GM13977 (cell line): ENCODE measurements around the gene RNF44.

Source experiments
- DNase-seq: peaks from one replicate; pipeline ENCODE4 v3.0.0; 2012; ENCODE audit warnings: low spot score
- in situ Hi-C: fragments of 300-500 bp; cut with MboI; formaldehyde crosslinking; loops from one replicate; pipeline ENCODE4 v1.12.0; 2022; ENCODE audit warnings: low sequenced_read_pairs, low pct_unique_long_range_greater_than_20kb, mixed read lengths, inconsistent platforms; ENCODE audit not compliant: unreplicated experiment
- TF ChIP-seq, protein P1 (sequence below): IDR thresholded peaks from 2 replicates; pipeline ENCODE4 v1.5.1; 2012; ENCODE audit warnings: mild to moderate bottlenecking, control low read depth; ENCODE audit not compliant: insufficient read depth; ENCODE audit errors: extremely low read depth, missing control alignments

Gene RNF44

DNA sequence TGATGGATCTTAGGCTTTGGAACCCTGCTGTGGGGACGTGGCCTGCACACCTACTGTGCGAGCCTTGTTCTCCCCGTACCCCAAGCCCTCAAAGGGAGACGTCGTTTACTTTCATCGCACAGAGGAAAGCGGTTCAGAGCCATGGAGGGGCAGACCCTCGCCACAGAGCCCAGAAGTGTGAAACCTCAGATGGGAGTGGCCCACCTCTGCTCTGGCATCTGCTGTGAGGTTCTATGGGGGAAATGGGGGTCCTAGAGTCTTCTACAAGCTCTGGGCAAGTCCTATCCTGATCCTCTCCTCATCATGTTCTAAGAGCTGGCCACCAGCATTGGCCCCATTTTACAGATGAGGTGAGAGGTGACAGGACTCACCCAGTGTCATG is 3.7 kb upstream of the RNF44 start:
- DNase-seq = no peak
- TF ChIP-seq, protein P1, sequence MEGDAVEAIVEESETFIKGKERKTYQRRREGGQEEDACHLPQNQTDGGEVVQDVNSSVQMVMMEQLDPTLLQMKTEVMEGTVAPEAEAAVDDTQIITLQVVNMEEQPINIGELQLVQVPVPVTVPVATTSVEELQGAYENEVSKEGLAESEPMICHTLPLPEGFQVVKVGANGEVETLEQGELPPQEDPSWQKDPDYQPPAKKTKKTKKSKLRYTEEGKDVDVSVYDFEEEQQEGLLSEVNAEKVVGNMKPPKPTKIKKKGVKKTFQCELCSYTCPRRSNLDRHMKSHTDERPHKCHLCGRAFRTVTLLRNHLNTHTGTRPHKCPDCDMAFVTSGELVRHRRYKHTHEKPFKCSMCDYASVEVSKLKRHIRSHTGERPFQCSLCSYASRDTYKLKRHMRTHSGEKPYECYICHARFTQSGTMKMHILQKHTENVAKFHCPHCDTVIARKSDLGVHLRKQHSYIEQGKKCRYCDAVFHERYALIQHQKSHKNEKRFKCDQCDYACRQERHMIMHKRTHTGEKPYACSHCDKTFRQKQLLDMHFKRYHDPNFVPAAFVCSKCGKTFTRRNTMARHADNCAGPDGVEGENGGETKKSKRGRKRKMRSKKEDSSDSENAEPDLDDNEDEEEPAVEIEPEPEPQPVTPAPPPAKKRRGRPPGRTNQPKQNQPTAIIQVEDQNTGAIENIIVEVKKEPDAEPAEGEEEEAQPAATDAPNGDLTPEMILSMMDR = no peak
- in situ Hi-C loops = no loop called here

DNA sequence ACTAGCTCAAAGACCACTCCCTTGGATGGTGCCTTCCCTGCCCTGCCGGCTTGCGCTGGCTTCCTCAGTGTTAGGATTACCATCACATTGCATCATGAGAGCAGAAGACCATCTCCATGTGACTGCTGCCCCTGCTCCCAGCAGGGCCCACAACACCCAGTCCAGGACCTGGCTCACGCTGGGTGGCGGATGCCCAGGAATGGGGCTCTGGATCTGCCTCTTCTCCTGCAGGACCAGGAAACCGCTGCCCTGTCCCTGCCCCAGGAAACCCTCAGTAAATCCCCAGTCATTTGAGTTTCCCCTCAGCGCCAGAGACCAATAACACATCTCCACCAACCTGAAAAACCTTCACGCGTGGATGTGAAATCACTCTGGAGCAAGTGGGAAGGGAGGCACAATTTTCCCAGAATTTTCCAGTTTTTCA is 3.3 kb upstream of the RNF44 start:
- in situ Hi-C loops = no loop called here
- TF ChIP-seq, protein P1 = no peak
- no peak for DNase-seq

DNA sequence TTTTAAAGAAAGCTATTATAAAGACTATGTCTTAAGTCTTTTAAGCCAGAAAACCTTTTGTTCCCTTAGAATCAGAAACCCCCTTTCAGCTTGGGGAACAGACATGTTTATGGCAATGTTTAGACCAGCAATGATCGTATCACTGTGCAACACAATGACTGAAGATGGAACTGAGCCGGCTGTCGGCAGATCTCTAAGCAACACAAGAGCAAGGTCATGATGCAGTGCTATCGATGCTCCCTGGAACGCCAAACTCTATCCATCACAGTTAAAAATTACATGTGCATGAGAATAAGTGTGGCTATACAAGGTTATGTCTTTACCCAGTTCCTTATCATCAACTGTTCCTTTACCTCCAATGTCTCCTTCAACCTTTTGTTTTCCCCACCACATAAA is 1.8 kb upstream of the RNF44 start:
- in situ Hi-C loops = no loop called here
- no peak for DNase-seq
- TF ChIP-seq, protein P1 = no peak

DNA sequence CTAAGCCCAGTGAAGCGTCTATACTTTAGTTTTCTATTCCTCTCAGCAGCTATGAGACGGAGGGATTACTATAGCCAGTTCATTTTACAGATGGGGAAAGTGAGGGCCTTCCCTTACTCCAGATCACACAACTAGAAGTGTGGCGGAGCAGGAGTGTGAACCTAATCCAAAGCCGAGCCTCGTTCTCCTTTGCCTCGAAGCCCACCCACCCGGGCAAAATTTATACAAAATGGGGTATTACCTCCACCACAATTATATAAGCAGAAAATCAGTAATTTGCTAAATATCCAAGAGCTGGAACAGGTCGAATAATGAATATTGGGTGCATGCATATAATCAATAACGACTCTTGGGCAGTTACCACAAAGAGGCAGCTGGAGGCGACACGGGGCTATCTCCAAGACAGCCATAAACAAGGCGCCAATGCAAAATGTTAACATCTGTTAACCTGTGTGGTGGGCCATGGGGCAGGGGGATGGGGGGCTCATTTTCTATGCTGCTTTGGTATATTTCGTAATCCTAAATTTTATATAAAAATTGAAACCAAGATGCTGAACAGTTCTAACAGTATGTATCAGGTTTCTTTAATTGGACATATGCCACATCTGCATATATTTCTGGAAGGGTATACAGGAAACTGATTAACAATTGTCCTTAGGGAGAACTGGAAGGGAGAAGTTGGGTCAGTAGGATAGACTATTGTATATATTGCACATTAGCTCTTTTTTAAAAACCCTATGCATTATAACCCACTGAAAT is 1.2 kb upstream of the RNF44 start:
- TF ChIP-seq, protein P1 = no peak
- in situ Hi-C loops = no loop called here
- DNase-seq = no peak

DNA sequence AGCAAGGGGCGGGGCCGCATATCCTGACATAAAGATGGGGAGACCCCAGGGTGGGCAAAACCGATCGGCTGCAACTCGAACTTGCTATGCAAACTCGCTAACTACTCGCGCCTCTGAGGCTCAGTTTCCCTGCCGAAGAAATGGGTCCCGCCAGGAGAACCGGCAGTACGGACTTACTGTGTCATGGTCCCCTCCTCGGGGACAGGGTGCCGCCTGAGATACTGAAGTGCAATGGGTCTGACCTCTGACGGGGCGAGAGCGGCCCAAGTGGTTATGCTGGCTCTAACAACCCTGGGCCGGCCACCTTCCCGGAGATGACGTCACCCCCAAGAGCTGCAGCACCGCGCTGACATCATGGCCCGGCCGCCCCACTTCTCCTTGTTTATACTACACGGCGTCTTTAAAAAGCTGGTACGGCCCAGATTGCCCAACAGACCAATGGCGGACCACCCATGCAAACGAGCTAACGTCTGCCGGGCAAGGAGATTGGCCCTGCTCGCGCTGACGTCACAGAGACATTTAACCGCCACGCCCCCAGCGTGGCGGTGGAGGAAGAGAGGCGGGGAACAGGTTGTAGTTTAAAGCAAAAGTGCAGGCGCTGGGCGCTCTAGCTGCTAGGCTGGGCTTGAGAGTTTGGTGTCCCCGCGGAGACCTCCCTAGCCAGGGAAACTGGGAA is 490 bp upstream of the RNF44 start:
- DNase-seq = peak; percentile 94
- TF ChIP-seq, protein P1 = no peak
- in situ Hi-C loops = no loop called here

DNA sequence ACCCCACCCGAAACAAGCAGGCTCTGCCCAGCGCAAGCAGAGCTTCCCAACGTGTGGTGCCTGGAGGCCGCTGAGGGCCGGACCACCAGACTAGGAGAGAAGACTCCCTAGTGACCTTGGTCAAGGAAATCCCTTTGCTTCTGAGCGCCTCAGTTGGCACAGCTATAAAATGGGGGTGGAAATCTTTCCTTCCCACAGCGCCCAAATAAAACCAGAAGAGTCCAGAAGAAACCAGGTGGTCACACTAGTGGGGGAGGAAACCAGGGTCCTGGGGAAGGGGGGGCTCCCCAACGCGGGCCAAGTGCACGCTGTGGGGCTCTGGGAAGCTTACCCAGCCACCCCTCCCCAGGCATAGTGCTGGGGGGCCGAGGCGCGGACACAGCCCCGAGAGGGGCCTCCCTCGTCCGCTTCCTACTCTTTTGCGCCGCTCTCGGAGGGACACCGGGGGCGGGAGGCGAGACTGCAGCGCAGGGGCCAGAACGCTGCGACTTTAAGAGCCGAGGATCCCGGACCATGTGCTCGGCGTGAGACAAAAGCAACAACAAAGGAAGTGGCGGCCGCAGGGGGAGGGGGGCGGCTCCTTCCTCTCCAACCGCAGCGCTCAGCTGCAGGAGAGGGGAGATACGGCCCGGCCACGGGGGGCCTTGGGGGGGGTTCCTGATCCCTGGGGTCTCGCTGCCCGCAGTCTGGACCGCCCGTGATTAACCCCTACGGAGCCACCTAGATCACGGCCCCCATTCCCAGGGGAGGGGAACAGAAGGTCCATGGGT is 885 bp downstream of the RNF44 start:
- peak; percentile 85 for DNase-seq

More for the DNA sequence above, 885 bp downstream of the RNF44 start:
- TF ChIP-seq, protein P1 = no peak
- in situ Hi-C loops = no loop called here
